Stimulated activated naive CD8-positive, alpha-beta T cell treated with anti-CD3 and anti-CD28 coated beads, Interleukin-15, Interleukin-2, amounts not matched to agents 100 U/mL and 50 U/mL, for 24 hours (primary cell): ENCODE measurements around the gene NR6A1.

ENCODE experiments used
- ATAC-seq: fragments of 150-1000 bp; cut with Tn5 transposase; one replicate; pipeline ENCODE4 v1.10.0; 2021
- DNase-seq: peaks from one replicate; pipeline ENCODE4 v3.0.0; 2021

The NR6A1 gene

GRCh38 chr9:124522121-124523098 lies 248.7 kb downstream of the NR6A1 start:
- DNase-seq = no peak
- no peak for ATAC-seq

GRCh38 chr9:124521142-124521541 lies 250.0 kb downstream of the NR6A1 start:
- DNase-seq = no peak
- ATAC-seq = no peak

GRCh38 chr9:124520206-124520596 lies 250.9 kb downstream of the NR6A1 start:
- DNase-seq (no peak), ATAC-seq (no peak)

GRCh38 chr9:124518116-124518515 lies 253.0 kb downstream of the NR6A1 start:
- no peak for DNase-seq
- ATAC-seq = no peak

- DNase-seq = no peak
- ATAC-seq = no peak
Measured at GRCh38 chr9:124517600-124517999, 253.5 kb downstream of the NR6A1 start.

GRCh38 chr9:124514874-124515273 lies 256.2 kb downstream of the NR6A1 start:
- no peak for ATAC-seq
- DNase-seq = no peak

GRCh38 chr9:124514125-124514524 lies 257.0 kb downstream of the NR6A1 start:
- no peak for DNase-seq
- no peak for ATAC-seq

GRCh38 chr9:124513376-124513994 lies 257.6 kb downstream of the NR6A1 start:
- DNase-seq (no peak), ATAC-seq (no peak)

- no peak for ATAC-seq
Measured at GRCh38 chr9:124512806-124513204, 258.3 kb downstream of the NR6A1 start.

GRCh38 chr9:124511891-124512805 lies 259.0 kb downstream of the NR6A1 start:
- ATAC-seq = no peak

More at GRCh38 chr9:124512806-124513204, 258.3 kb downstream of the NR6A1 start:
- DNase-seq = no peak

GRCh38 chr9:124511426-124511840 lies 259.7 kb downstream of the NR6A1 start:
- no peak for DNase-seq
- ATAC-seq = no peak

More at GRCh38 chr9:124511891-124512805, 259.0 kb downstream of the NR6A1 start:
- DNase-seq = no peak

- no peak for DNase-seq
- no peak for ATAC-seq
Measured at GRCh38 chr9:124510650-124511425, 260.3 kb downstream of the NR6A1 start.

GRCh38 chr9:124507880-124508423 lies 263.2 kb downstream of the NR6A1 start:
- no peak for DNase-seq
- ATAC-seq = no peak

GRCh38 chr9:124506931-124507879 lies 263.9 kb downstream of the NR6A1 start, which contains the start of gene NR5A1:
Gene NR5A1 (minus strand): TSS chr9:124507399. CDS start chr9:124503395, 4,004 bp downstream.
- DNase-seq = no peak
- no peak for ATAC-seq

- ATAC-seq (no peak), DNase-seq (no peak)
Measured at GRCh38 chr9:124506433-124506832, 264.7 kb downstream of the NR6A1 start.

GRCh38 chr9:124505901-124506346 lies 265.2 kb downstream of the NR6A1 start:
- no peak for DNase-seq
- no peak for ATAC-seq

GRCh38 chr9:124505006-124505900 lies 265.9 kb downstream of the NR6A1 start:
- ATAC-seq (no peak), DNase-seq (no peak)

GRCh38 chr9:124504530-124505005 lies 266.5 kb downstream of the NR6A1 start:
- DNase-seq (no peak), ATAC-seq (no peak)
